Hematopoietic multipotent progenitor cell treated with erythropoietin and hydrocortisone succinate and interleukin-3 and kit ligand, for 17 days (in vitro differentiated cells): Measurements from ENCODE around the gene SEC14L5.
"Not testable (repeated sequence)": the region's sequence is repeated elsewhere in the genome, so short reads cannot be mapped to it uniquely, and the experiment has no call there.

Experiments used
- DNase-seq: peaks from one replicate; pipeline ENCODE4 v3.0.0-alpha.2; 2015; ENCODE audit warnings: low spot score

Gene SEC14L5

DNA sequence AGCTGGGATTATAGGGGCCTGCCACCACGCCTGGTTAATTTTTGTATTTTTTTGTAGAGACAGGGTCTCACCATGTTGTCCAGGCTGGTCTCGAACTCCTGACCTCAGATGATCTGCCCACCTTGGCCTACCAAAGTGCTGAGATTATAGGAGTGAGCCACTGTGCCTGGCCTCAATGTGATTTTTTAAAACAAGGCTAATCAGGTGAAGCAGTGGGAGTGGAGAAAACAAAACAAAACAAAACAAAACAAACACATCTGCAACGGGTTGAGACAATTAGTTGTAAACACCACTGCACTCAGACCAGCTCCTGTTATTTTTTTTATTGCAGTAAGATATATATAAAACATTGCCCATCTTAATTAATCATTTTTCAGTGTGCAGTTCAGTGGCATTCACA, 6.5 kb upstream of the SEC14L5 start:
- not testable (repeated sequence) for DNase-seq

DNA sequence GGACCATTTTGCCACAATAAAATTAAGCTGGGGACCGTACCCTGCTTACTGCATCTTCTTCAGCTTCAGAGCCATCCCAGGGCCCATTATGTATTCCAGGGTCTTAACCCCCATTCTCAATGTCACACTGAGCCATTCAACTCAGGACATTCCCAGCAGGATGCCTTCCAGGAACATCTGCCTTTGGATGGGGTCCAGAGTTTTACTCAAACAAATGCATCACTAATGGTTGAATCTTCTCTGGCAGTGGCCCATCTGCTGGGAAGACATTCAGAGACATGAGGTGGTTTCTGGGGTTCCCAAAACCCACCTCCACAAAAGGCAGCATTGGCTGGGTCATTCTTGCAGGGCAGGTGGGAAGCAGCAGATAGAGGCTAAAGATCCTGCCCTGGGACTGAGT, 3.4 kb upstream of the SEC14L5 start:
- DNase-seq: no peak

DNA sequence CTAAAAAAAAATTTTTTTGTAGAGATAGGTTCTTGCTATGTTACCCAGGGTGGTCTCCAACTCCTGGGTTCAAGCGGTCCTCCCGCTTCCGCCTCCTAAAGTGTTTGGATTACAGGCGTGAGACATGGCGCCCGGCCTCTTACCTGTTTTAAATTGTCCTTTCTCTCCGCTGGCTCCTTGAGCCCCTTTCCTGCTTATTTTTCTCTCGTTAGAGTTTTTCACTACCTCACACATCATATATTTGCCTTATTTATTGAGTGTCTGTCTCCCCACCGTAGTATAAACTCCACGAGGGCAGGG, 760 bp upstream of the SEC14L5 start:
- DNase-seq: no peak

DNA sequence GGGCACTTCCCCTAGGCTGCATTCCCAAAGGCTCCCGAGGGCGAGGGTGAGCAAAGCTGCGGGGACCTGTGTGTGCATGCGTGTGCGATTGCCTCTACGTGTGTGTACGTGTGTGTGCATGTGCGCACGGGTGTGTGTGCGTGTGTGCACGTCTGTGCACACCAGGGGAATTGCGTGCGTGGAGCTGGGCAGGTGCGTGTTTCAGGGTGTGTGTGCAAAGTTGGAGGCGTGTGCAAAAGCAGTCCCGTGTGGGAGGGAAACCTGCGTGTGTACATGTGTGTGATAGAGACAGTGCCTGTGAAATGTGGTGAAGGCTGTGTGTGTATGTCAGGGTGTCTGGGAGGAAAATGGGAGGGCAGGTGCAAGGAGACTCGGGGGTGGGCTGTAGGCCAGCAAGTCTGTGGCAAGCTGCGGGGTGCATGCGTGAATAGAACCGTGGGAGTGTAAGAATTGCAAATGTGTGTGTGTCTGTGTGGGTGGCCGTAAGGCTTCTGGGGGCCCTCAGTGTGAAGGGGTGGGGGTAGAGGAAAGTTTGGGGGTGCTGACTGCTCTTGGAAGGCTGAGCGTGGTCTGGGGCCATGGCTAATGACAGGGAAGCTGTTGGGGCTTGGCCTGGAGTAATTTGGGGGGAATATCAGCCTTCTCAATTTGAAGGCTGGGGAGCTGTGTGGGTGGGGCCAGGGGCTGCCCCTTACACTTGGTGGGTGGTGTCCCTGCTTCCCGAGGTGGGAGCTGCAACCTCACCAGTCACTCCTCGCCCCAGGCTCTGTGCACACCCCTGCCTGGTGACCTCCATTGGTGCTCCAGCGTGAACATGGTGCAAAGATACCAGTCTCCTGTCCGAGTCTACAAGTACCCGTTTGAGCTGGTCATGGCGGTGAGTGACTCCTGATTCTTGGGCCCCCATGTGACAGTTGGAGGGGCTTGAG, 644 bp downstream of the SEC14L5 start:
- DNase-seq: no peak

DNA sequence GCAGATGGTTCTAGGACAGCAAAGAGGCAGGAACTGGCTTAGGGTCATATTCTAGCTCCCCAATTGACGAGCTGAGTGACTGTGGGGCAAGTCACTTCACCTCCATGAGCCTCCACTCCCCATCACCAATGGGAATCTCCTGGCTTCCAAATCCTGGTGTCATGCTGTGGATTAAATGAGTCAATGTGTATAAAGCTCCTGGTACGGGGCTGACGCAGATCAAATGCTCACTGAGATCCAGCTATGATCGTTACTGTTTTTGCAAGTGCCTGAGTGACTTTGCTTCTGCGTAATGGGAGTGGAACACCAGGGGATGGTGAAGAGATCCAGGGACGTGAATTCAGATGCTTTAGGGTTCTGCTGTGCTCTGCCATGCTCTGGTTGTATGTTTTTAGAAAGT, 2.4 kb downstream of the SEC14L5 start:
- DNase-seq: no peak

DNA sequence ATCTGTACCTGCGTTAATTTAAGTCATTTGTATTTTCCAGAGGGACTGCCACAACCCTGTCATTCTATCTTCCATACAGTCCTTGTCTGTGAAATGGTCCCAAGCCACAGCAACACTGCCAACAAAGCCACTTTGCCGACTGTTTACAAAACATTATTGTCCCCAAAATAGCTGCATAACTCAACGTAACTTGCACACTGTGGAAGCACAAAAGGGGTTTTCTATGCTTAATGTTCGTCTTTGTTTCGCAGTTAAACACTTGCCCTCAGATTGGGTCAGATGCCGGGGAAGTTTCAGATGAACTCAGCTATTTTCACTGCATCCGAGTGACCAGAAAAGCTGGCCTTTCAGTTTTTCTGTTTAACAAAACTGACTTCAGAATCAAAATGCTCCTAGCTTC, 4.6 kb downstream of the SEC14L5 start:
- DNase-seq: no peak

DNA sequence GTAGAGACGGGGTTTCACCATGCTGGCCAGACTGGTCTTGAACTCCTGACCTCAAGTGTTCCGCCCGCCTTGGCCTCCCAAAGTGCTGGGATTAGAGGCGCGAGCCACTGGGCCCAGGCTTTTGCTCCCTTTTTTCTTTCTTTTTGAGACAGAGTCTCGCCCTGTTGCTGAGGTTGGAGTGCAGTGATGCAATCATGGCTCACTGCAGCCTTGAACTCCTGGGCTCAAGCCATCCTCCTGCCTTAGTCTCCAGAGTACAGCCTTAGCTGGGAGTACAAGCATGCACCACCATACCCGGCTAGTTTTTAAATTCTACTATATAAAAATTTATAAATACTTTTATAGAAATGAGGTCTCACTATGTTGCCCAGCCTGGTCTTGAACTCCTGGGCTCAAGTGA, 5.4 kb downstream of the SEC14L5 start:
- not testable (repeated sequence) for DNase-seq

DNA sequence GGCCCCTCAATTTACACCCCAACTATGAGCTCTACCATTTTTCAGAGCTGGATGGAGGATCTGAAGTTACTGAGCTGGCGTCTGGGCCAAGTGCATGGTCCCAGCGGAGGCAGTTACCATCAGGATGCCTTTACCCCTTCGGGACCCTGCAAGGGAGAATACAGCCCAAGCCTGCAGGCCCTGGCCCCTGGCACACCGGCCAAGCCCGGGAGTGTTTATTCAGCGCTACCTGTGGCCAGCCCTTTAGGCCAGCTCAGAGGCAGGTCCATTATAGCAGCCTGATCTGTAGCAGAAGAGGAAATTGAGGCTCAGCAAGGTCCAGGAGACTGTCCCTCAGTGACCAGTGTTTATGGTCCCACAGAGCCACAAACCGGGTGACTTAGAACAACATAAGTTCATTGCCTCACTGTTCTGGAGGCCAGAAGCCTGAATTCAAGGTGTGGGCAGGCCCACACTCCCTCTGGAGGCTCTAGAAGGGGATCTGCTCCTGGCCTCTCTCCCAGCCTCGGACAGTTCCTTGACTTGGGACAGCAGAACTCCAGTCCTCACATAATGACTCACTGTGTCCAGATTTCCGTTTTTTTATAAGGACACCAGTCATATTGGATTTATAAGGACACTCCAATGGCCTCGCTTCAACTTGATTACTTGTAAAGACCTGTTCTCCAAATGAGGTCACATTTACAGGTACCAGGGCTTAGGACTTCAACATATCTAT, 8.8 kb downstream of the SEC14L5 start:
- no peak for DNase-seq

DNA sequence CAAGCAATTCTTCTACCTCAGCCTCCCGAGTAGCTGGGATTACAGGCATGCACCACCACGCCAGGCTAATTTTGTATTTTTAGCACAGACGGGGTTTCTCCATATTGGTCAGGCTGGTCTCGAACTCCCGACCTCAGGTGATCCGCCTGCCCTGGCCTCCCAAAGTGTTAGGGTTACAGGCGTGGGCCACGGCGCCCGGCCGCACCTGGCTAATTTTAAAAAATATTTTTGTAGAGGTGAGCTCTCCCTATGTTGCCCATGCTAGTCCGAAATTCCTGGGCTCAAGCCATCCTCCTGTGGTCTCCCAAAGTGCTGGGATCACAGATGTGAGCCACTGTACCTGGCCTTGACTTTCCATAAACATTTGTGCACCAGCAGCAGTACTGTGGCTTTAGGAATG, 10.1 kb downstream of the SEC14L5 start:
- DNase-seq: not testable (repeated sequence)

DNA sequence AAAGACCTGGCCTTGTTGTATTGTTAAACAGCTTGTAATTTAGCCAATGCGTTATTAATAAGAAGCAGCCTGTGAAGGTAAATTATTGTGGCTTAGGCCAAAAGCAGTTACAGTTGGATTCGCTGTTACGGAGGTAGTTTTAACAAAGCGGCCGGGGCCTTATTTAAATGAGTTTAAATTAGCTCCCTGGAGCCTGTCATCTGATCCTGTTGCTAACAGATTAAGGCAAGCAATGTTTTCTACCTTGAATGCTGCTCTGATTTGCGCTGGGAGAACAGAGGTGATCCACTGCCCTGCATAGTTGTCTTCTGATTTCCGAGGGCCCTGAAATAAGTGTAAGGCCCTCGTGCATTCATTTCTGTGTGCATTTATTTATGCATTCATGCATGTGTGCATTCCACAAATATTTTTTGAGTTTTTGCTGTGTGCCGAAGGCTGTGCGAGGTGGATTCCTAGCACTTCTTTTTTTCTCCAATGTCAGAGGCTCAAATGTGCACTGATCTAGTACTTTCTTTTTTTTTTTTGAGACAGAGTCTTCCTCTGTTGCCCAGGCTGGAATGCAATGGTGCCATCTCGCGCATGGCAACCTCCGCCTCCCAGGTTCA, 10.9 kb downstream of the SEC14L5 start:
- no peak for DNase-seq

DNA sequence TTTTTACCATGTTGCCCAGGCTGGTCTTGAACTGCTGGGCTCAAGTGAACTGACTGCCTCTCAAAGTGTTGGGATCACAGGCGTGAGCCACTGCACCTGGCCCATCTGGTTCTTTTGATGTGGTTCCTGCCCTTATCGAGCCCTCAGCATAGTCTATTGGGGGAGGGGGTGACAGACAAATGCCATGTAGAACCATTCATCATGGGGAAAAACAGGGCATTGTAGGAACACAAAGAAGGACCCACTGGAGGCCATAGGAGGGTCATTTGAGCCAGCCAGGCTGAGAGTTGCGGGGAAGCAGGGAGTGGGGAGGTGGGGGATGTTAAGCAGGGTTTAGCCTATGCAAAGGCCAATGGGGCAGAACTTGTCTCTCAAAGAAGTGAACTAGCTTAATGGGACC, 11.9 kb downstream of the SEC14L5 start:
- no peak for DNase-seq

DNA sequence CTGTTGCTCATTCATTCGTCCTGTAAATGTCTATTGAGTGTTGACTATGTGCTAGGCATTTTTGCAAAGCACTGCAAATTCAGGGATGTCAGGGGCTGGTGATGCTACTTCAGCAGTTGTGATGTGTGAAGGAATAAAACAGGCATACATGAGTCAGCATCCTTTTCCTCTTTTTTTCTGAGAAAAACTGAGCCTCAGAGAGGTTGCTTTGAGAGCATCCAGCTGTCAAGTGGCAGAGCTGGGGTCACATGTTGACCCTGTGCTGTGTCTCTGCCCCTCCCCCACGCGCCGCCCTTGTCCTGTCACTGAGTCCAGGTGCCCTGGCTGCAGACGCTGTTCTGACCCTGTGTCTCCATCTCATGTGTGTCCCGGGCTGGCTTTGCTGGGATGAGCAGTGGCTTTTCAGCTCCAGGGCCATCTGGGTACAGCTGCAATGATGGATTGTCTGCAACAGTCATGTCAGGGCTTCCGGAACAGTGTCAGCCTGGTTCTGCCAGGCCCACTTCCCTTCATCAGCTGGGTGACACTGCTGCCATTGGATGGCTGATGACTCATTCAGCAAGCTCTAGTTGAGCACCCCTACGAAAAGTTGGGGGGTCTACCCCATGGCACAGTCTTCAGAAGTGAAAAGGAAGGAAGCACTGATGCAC, 14.9 kb downstream of the SEC14L5 start:
- no peak for DNase-seq

DNA sequence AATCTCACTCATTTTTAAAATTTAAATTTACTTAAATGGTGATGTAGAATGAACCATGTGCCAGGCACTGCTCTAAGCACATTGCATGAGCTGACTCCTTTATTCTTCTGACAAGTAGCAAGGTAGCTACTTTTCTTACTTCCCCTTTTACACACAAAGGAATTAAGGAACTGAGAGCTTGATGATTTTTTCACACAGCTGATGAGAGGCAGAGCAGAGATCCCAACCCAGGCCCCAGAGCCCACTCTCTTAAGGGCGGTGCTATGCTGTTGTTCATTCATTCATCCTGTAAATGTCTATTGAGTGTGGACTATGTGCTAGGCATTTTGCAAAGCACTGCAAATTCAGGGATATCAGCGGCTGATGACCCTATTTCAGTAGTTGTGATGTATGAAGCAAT, 17.9 kb downstream of the SEC14L5 start:
- no peak for DNase-seq

DNA sequence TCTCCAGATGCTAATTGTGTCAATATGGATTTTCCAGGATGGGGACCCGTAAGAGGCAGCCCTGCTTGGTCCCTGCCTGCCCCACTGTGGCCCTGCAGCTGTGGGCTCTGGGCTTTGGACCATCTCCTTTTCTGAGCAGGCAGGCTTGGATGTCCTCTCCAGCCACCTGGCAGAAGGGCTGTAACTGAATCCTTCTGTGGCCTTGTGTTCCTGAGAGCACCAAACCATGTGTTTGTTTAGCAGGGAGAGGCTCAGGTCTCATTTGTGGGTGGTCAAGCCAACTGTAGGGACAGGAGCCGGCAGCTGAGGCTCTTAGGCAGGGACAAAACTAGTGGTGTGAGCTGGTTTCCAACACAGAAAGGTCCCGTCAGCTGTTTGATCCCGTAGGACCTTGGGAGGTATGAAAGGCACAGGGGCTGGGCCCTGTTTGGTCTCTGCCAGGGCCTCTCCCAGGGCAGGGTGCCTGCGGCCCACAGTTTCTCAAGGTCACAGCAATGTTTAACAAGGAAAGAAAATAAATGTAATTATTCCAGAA, 18.5 kb downstream of the SEC14L5 start:
- DNase-seq: no peak

DNA sequence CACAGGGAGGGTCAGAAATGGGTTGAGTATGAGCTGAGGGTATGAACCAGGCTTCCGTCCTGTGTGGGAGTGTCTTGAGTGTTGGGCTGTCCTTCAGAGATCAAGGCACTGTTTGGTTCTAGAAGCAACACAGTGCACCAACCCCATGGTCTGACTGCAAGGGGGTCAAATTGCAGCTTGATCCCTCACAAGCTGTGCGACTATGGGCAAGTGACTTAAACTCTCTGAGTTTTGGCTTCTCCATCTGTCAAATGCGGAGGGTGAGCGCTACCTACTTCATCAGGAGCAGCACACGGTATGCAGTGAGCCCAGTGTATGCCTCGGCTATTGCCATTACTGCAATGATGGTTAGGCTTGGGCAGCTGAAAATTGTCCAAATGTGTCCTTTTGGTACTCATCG, 21.0 kb downstream of the SEC14L5 start:
- no peak for DNase-seq

DNA sequence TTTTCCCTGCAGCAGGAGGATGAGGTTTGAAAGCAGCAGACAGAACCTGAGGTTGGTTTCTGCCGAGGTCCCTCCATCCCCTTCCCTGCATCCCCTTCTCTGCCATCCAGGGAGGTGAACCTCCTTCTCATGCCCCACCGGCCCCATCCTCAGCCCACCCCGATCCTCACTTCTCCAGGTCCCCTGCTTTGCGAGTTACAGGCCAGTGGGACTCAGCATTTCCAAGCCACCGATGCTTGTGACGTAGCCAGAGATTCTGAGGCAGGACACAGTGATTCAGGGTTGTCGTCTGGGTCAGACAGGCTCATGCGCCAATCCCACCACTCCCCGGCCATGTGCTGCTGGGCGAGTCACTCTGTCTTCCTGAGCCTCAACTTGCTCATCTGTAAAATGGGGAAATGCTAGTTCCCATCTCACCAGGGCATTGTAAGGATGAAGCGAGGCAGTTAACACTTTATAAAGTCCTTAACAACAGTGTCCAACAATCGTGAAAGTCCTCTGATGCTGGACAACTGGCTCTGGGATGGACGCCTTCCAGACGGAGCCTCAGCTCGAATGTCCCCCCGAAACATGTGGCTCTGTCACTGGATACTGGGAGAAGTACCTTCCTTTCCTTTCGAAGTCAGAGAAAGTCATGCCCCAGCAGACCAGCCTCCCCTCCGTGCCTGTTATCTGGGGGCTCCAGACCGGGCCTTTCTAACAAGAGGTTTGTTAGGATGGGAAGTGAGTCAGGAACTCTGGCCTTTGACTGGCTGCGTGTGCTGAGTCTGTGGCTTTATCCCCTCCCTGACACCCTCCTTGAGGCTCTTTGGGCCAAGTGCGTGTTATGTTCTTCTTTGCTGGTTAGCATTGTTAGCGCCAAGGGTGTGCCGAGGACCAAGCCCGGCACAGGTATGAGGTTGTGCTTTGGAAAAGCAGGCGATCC, 21.9 kb downstream of the SEC14L5 start:
- DNase-seq: no peak

DNA sequence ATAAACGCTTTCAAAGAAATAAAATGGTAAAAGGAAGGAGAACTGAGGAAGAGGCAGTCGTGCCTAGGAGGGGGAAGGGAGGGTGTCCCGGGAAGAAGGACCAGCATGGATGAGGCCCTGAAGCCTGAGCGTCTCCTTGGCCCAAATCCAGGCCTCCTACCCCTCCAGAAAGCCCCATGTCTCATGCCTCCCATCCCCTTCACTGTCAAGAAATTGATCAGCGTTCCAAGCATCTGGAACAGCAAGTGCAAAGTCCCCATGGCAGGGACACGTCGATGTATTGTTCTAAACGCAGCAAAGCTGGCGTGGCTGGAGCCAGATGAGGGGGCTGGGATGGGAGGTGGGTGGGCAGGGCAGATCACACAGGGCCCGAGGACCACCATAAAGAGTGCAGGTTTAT, 22.6 kb downstream of the SEC14L5 start:
- no peak for DNase-seq

DNA sequence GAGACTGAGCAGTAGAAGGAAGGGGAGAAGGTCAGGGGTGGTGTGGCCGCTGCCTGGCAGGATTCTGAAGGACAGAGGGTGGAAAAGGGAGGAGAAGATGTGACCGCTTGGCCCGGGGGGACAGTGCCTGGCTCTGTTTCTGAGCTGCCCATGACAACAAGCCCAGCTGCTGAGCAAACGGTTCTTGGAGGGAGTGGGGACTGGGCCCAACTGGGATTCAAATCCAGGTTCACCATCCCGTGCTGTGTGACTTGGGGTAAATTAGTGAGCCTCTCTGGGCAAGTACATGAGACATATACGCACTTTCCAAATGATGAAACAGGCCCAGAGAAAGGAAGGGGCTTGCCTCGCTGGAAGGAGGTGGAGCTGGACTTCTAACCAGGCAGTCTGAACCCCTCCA, 23.3 kb downstream of the SEC14L5 start:
- DNase-seq: no peak

DNA sequence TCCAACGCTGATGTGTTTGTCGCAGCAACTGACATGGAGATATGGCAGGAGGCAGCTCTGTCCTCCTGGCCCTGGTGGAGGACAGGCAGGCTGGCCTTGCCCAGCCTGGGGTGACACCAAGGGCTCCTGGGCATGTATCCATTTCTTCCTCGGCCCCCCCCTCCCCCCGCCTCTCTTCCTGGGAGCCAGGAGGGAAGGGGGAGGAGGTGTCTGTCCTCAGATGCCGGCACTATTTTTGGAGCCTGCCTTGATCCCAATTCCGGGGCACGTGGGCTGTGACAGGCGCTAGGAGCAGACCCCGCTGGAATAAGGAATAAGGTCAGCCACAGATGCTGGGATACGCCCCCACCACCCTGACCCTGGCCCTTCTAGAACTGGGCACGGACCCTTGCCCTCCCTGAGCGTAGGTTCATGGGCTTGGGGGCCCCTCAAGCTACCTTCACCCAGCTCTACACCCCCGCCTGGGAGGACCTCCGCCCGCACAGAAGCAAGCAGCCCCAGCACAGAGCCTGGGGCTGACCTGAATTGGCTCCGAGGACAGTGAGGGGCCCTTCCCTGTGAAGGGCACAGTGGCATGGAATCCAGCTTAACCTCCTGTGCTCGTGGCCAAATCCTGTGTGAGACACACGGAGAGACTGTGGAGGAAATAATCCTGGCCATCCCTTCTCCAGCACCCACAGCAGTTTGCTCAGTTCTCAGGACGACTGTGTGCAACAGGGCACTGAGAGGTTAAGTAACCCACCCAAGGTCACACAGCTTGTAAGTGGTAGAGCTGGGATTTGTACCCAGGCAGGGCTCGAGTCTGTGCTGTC, 24.1 kb downstream of the SEC14L5 start:
- DNase-seq: no peak

DNA sequence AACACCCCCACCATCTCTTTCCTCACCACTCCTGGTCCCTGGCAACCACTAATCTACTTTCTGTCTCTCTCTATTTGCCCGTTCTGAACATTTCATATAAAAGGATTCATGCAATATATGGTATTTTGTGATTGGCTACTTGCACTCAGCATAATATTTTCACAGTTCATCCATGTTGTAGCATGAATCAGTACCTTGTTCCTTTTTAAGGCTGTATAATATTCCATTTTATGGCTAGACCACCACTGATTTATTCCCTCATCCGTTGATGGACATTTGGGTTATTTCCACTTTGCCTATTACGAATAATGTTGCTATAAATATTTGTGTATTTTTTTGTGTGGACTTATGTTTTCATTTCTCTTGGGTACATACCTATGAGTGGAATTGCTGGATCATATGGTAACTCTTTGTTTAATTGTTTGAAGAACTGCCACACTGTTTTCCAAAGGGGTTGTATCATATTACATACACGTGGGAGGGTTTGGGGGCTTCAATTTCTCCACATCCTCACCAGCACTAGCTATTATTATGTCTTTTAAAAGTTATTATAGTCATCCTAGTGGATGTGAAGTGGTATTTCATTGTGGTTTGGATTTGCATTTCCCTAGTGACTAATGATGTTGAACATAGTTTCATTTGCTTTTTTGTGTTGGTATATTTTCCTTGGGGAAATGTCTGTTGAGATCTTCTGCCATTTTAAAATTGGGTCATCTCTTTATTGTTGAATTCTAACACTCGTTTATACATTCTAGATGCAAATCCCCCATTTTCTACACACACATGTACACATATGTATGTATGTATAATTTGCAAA, 26.3 kb downstream of the SEC14L5 start:
- no peak for DNase-seq
